Measurements from ENCODE around the gene CNTNAP2.

DNA sequence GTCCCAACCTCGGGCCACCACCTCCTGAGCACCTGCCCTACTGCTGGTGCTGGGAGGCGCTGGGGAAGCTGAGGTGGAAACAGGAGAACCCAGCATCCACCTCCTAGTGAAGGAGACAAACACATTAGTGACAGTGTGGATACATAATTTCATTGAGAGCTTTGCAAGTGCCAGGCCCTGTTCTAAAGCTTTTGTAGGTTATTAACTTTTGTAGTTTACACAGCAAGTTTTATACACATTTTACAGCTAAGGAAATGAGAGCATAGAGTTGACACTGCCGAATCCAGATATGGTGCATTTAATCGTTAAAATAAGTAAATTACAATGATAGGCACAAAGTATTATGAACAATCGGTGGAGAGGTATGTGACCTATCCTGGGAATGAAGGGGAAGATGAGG is 2007.9 kb downstream of the CNTNAP2 start:
- TF ChIP-seq POLR2AphosphoS5 (IDR thresholded peaks at IDR 0.05; ENCODE audit: borderline replicate concordance, low read depth, low read length) (no peak), FOXP2 (optimal IDR thresholded peaks at IDR 0.05; ENCODE audit: control extremely low read depth, extremely low read length, insufficient read depth) (no peak), EZH2 (IDR thresholded peaks at IDR 0.05) (no peak)
